Large intestine (tissue), 3 donors: ENCODE results near the gene LPXN. TPM values are rescaled to one million over a fixed set of nuclear protein-coding genes. Genes with fewer than 3 reads are reported as not detected.

Source experiments
- DNase-seq, 2 donors: peaks; one replicate each; pipeline versions ENCODE4 v3.0.0 to v3.0.0-alpha.2; 2013
- H3K27ac ChIP-seq: one replicate; pipeline ENCODE4 v1.5.1; 2013; ENCODE audit warnings: low read length
- H3K27me3 ChIP-seq: 2 replicates; pipeline ENCODE4 v1.6.1; 2013; ENCODE audit warnings: low read length; ENCODE audit not compliant: control insufficient read depth, insufficient read depth
- H3K36me3 ChIP-seq: 2 replicates; pipeline ENCODE4 v1.6.1; 2013; ENCODE audit warnings: low read length; ENCODE audit not compliant: control insufficient read depth, insufficient read depth
- H3K4me1 ChIP-seq: one replicate; pipeline ENCODE4 v1.6.1; 2013; ENCODE audit warnings: low read length; ENCODE audit not compliant: control insufficient read depth, insufficient read depth
- H3K4me3 ChIP-seq: one replicate; pipeline ENCODE4 v1.5.1; 2013; ENCODE audit warnings: low read length
- H3K9me3 ChIP-seq: one replicate; pipeline ENCODE4 v1.6.1; 2013; ENCODE audit warnings: mild to moderate bottlenecking, low read depth, low read length, moderate library complexity; ENCODE audit not compliant: control insufficient read depth
- WGBS: methylation state at CpG from one replicate; pipeline ENCODE4 v1.1.5; 2013; ENCODE audit warnings: low lambda C conversion rate; ENCODE audit not compliant: insufficient coverage; 5-methylcytosine and 5-hydroxymethylcytosine counted together
- polyA plus RNA-seq: library from polyadenylated mRNA; unstranded; fragments of 120-200 nt; gene quantifications from one replicate; pipeline ENCODE4 v1.2.1, GENCODE V29; 2013

Gene LPXN
- polyA plus RNA-seq, 1 donor = 13.4 TPM

DNA sequence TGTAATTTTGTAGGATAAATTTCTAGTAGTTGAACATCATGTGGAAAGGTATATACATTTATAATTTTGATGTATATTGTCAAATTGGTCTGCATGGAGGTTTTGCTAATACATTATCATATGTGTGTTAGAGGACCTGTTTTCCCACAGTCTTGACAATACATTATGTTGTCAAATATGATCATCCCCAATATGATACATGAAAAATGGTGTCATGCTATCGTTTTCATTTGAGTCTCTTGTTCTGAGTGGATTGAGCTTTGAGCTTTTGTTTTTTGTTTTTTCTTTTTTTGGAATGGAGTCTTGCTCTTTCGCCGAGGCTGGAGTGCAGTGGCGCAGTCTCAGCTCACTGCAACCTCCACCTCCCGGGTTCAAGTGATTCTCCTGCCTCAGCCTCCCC, 32.7 kb upstream of the LPXN start:
- peaks cover 33% of the 10 kb centered on the region for H3K36me3 ChIP-seq
- peaks cover 4% of the 10 kb centered on the region for H3K4me1 ChIP-seq
- DNase-seq = no peak
- H3K9me3 ChIP-seq = no peaks in the 10 kb centered on the region
- no CpG with 5 or more reads among the region's 5 CpGs for WGBS
- H3K27me3 ChIP-seq = no peaks in the 10 kb centered on the region
- no peak overlapping the region for H3K4me3 ChIP-seq
- no peak overlapping the region for H3K27ac ChIP-seq

DNA sequence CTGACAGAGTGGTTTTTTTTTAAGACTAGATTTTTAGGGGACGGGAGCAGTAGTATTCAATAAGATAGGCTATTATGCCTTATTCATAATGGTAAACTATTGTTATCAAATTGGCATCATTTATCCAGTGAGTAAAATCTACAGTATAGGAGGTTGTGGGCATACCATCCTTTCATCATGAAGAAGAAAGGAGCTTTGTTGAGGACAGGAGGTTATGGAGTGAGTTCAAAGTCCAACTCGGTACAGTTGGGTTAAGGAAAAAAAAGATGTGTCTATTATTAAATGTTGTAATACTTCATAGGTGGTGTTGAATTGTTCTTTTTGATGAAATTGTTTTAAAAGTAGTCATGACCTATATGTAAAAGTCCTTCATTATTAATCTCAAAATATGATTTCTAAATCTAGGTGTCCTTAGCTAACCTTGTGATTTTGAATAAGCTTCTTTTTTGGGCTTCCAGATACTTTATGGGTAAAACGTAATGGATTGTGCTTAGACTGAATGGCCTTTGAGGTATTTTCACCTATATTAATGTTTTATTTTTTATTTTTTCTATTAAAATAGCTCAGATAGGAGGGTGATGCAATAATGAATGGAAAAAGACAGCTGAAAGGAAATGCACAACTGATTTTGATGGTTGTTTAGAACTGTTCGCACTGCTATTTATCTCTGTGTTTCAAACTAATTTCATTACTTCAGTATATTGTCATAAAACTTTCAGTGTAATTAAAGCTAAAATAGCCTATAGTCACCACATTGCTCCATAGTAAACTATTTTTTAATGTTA, 31.5 kb upstream of the LPXN start:
- no peaks in the 10 kb centered on the region for H3K27me3 ChIP-seq
- peaks cover 4% of the 10 kb centered on the region for H3K4me1 ChIP-seq
- H3K4me3 ChIP-seq = no peak overlapping the region
- 92% methylated on average over 2 of the region's 4 CpGs for WGBS
- H3K9me3 ChIP-seq = no peaks in the 10 kb centered on the region
- H3K27ac ChIP-seq = no peak overlapping the region
- H3K36me3 ChIP-seq = peaks cover 23% of the 10 kb centered on the region
- DNase-seq = no peak

DNA sequence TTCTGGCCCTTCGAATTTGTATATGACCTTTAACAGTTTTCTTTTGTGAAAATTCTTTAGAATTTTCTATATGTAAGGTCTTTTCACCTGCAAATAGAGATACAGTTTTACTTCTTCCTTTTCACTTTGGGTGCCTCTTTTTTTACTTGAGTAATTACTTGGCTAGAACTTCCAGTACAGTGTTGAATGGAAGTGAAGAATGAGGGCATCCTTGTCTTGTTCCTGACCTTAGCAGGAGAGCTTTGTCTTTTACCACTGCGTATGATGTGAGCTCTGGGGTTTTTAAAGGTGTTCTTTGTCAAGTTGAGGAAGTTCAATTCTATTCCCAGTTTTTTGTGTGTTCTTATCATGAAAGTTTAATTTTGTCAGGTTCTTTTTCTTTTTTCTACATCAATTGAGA, 24.9 kb upstream of the LPXN start:
- no peak for DNase-seq
- Histone ChIP-seq H3K27me3 (no peaks in the 10 kb centered on the region), H3K9me3 (no peaks in the 10 kb centered on the region), H3K4me3 (no peak overlapping the region), H3K27ac (no peak overlapping the region), H3K36me3 (peaks cover 5% of the 10 kb centered on the region), H3K4me1 (peaks cover 15% of the 10 kb centered on the region)
- WGBS = no CpG with 5 or more reads among the region's 2 CpGs

DNA sequence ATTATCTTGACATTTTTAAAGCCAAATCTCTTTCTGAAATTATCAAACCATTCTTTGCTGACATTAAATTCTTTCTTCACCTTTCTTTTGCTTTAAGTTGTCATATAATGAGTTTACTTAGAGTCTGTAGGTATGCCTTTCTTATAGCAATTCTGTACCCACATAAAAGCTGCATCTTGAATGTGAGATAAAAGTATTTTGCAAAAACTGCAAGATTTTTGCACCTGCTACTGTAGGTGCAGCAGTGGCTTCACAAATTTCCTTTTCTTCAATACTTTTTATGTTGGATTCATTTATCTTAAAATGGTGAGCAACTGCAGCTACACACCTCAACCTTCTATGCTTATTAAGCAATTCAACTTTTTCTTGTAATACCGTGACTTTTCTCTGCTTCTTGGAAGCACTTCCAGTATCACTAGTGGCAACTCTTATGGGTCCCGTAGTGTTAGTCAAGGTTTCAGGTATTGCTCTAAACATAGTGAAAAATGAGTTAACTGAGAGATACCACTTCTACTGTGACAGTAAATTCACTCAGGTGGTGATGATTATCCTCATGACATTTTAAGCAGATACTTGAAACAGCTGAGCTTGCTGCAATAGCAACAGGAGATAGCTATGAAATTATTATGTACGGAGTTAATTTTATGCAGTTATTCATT, 22.0 kb upstream of the LPXN start:
- H3K36me3 ChIP-seq = no peaks in the 10 kb centered on the region
- no peak for DNase-seq
- WGBS = 50% methylated on average over 2 of the region's 3 CpGs
- no peaks in the 10 kb centered on the region for H3K9me3 ChIP-seq
- no peaks in the 10 kb centered on the region for H3K27me3 ChIP-seq
- peak overlapping the region; percentile 21 for H3K27ac ChIP-seq
- H3K4me1 ChIP-seq = peaks cover 31% of the 10 kb centered on the region
- no peak overlapping the region for H3K4me3 ChIP-seq

DNA sequence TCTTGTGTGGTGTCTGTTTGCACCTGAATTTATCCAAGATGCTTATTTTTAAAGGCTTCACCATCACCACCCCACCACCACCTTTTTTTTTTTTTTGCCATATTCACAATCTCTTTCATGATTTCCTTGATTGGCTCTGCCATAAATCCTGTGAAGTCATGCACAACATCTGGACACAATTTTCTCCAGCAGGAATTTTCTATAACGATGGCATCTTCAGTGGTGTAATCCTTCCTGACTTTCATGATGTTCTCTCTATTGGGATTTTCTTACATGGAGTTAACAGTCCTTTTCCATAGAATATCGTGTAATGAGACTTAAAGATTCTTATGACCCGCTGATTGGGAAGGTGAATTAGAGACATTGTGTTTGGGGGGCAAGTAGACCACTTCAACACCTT, 21.0 kb upstream of the LPXN start:
- 88% methylated on average over 2 of the region's 3 CpGs for WGBS
- no peak overlapping the region for H3K4me3 ChIP-seq
- peaks cover 31% of the 10 kb centered on the region for H3K4me1 ChIP-seq
- H3K36me3 ChIP-seq = peaks cover 6% of the 10 kb centered on the region
- no peak for DNase-seq
- peak overlapping the region; percentile 21 for H3K27ac ChIP-seq
- no peaks in the 10 kb centered on the region for H3K27me3 ChIP-seq
- no peaks in the 10 kb centered on the region for H3K9me3 ChIP-seq

DNA sequence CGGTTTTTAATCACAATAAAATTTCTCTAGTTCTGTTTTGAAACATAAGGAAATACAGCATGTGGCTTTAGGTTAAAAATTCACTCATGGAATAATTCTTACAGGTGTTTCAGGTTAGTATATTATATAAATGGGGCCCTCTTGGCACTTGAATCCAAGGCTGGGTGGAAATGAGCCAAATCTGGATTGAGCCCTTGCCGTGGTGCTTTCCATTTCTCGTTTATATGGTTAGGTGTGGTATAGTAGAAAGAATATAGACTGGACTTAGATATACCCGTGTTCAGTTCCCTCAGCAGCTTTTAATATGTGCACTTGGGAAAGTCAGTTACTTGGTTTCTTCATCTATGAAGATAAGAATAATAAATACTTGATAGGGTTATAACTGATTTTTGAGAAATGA, 19.2 kb upstream of the LPXN start:
- Histone ChIP-seq H3K36me3 (peaks cover 6% of the 10 kb centered on the region), H3K27ac (peak overlapping the region; percentile 56), H3K9me3 (no peaks in the 10 kb centered on the region), H3K4me3 (no peak overlapping the region), H3K4me1 (peaks cover 31% of the 10 kb centered on the region), H3K27me3 (no peaks in the 10 kb centered on the region)
- peak in 1 of 2 donors; percentile 40 for DNase-seq
- 67% methylated on average over 2 of the region's 4 CpGs for WGBS

DNA sequence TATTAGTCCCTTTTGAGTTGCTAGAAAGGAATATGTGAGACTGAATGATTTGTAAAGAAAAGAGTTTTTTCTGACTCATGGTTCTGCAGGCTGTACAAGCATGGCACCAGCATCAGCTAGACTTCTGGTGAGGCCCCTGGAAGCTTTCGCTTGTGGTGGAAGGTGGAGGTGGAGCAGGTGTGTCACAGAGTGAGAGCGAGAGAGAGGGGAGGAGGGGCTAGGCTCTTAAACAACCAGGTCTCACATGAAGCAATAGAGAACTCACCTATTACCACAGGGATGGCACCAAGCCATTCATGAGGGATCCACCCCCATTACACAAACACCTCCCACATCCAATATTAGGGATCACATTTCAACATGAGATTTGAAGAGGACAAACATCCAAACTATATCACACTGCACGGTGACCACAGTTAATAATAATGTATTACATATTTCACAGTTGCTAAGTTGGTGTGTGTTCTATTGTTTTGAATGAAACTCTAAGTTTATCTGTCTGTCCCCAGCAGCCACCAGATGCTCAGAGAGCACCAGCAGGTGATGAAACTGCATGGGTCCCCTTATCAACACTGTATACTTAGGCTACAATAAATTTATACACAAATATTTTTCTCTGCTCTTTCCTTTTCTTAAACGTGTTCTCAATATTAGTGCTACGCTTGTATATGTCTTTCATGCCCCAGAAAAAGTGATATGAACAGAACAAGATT, 17.3 kb upstream of the LPXN start:
- H3K4me3 ChIP-seq = no peak overlapping the region
- 46% methylated on average over 3 of the region's 5 CpGs for WGBS
- DNase-seq = peak; percentile 54 to 67
- peaks cover 27% of the 10 kb centered on the region for H3K4me1 ChIP-seq
- H3K27me3 ChIP-seq = no peaks in the 10 kb centered on the region
- peak overlapping the region; percentile 56 for H3K27ac ChIP-seq
- no peaks in the 10 kb centered on the region for H3K9me3 ChIP-seq
- H3K36me3 ChIP-seq = peaks cover 8% of the 10 kb centered on the region

DNA sequence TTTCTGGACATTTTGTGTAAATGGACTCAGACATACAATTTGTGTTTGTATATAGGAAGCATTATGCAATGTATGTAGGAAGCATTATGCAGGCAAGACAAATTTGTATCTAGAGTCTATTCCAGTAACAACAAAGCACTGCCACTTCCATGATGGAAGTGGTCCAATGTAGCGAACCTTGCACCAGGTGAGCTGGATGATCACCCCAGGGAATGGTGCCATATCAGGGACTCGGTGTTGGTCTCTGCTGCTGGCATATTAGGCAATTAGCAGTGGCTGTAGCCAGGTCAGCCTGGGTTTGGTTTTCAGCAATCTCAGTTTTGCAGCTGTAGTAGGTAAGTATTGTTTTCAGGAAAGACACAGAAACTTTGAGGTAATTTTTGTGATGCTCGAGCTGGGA, 16.0 kb upstream of the LPXN start:
- H3K4me3 ChIP-seq = no peak overlapping the region
- H3K27me3 ChIP-seq = no peaks in the 10 kb centered on the region
- peaks cover 16% of the 10 kb centered on the region for H3K4me1 ChIP-seq
- H3K36me3 ChIP-seq = peaks cover 12% of the 10 kb centered on the region
- H3K9me3 ChIP-seq = no peaks in the 10 kb centered on the region
- H3K27ac ChIP-seq = no peak overlapping the region
- WGBS = no CpG with 5 or more reads among the region's 3 CpGs
- DNase-seq = no peak

DNA sequence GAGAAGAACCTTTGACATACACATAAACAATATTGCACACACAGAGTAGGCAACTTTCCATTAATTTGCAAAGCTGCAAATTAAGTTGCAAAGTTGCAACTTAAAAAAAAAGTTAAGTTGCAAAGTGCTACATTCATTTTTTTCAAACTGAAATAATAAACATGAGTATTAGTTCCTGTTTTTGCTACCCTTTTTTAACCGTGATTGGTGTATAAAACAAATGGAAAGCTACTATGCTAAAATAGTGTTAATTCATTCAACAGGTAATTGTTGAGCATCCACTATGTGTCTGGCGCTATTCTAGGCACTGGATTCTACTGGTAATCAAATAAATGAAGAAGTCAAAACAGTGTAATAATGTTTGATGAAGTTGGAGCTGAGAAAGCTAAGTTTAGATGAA, 11.3 kb upstream of the LPXN start:
- no peaks in the 10 kb centered on the region for H3K4me1 ChIP-seq
- no peak for DNase-seq
- H3K27me3 ChIP-seq = no peaks in the 10 kb centered on the region
- no peak overlapping the region for H3K4me3 ChIP-seq
- H3K36me3 ChIP-seq = peaks cover 18% of the 10 kb centered on the region
- no peak overlapping the region for H3K27ac ChIP-seq
- 100% methylated on average over 1 of the region's 2 CpGs for WGBS
- H3K9me3 ChIP-seq = no peaks in the 10 kb centered on the region

DNA sequence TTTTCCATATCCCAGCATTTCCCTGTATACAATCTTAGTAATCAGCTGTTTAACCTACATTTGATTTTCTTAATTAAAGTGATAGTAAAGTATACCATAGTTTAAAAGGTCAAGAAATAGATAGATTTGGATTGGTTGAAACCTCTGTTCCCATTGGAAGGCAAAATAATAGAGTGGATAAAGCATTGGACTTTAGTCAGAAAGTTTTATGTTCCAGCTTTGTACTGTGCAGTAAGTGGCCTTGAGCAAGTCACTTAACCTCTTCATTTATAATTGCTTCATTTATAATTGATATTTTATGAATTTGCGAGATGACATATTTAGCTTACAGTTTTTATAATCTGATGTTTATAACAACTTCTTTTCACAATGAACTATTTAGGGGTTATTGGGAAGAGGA, 6.8 kb upstream of the LPXN start:
- no peaks in the 10 kb centered on the region for H3K9me3 ChIP-seq
- H3K4me3 ChIP-seq = no peak overlapping the region
- peaks cover 12% of the 10 kb centered on the region for H3K36me3 ChIP-seq
- H3K27me3 ChIP-seq = no peaks in the 10 kb centered on the region
- H3K4me1 ChIP-seq = peaks cover 4% of the 10 kb centered on the region
- WGBS = 100% methylated on average over 1 of the region's 1 CpG
- H3K27ac ChIP-seq = no peak overlapping the region
- no peak for DNase-seq
